ENCODE measurements around the gene ABHD17A.
A peak's percentile ranks its signal among the peaks of the same experiment; 100 is the strongest.
"Not testable (repeated sequence)": the region's sequence is repeated elsewhere in the genome, so short reads cannot be mapped to it uniquely, and the experiment has no call there.

The ABHD17A gene

DNA sequence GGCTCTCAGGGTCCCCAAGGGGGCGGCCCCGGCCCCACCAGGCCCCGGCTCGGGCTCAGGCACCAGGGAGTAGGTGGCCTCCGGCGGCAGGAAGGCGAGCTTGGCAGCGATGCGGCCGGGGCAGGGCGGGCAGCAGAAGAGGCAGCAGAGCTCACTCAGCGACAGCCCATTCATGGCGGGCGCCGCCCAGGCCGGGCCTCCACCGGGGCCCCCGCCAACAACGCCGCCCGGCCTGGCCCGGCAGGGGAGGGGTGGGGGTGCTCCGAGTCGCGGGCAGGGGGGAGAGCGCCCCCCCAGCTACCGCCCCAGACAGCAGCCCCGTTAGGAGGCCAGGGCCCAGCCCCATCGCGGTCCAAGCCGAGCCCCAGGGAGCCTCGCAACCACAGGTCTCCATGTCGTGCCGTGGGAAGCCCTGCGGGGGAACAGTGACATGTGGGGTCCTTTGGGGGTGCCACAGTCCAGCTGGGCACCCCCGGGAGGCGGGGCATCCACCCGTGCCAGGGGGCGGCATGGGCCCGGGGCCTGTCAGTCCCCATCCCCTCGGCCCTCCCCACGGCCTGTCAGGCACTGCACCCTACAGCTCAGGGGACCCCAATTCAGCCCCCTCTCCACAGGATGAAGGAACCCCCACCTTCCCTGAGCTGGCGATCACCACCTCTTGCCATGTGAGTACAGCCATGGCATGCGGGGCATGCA lies 3.8 kb downstream of the ABHD17A start:
- peak in 6 of 58 donors; percentile 28 to 71 (median 42) for DNase-seq

DNA sequence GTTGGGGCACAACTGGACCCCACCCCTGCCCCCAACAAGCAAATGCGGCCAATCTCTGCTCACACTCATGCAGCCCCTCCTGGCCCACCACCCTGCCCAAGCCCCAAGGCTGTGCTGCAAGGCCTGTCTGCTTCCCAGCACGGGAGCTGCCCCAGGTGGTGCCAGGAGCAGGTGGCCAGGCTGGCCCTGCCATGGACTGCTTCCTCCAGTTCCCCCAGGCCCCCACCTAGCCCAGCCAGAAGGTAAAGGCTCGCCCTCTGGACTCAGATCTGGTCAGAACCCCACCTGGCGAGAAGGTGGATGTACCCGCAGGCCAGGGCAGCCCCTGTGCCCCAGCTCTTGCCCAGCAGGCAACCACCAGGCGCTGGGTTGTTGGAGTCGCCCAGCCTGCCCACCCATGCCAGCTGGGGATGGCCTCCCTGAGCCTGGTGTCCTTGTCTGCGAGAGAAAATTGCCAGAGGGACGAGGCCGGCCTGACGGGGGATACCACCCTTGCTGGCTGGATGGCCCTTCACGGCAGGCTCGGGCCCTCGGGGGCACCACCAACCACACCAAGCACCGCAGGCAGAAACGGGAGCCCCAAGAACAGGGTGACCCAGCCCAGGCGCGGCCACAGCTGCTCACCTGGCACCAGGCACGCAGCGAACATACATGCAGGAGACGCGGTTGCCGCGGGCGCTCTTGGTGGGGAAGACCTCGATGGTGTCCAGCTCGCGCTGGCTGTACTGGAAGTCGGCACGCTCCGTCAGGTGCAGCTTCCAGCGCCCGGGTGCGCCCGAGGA lies 4.5 kb downstream of the ABHD17A start:
- no peak for DNase-seq

DNA sequence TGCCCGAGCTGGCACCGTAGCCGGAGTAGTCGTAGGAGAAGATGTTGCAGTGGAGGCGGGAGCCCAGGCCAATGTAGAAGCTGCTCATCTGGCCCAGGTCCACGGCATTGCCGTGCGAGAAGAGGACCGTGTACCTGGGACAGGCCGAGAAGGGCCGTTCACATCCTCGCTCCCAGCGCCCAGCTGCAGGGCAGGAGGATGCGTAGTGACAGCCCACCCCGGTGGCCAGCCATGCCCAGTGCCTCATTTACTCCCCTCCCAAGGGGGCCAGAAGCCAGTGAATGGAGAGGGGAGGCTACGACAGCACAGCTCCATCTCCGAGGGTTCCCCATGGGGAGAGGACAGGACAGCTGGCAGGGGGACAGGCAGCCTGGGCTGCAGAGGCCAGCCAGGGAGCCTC lies 5.3 kb downstream of the ABHD17A start:
- not testable (repeated sequence) for DNase-seq

DNA sequence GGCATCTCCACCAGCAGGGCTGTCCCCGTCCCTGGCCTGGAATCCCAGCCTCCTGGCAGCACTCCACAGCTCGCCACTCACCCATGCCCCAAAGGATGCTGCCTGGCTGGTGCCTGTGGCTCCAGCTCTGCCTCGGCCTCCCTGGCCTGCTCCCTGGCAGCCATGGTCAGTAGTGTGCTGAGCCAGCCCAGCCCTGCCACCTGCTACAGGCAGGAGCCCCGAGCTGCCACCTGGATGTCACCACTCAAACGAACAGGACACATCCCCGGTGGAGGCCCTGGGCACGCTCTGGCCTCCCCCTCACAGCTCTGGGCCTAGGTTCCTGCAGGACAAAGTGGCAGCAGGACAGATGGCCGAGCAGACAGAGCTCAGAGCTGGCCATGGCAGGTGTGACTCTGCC lies 6.7 kb downstream of the ABHD17A start:
- DNase-seq, result not testable (repeated sequence)

DNA sequence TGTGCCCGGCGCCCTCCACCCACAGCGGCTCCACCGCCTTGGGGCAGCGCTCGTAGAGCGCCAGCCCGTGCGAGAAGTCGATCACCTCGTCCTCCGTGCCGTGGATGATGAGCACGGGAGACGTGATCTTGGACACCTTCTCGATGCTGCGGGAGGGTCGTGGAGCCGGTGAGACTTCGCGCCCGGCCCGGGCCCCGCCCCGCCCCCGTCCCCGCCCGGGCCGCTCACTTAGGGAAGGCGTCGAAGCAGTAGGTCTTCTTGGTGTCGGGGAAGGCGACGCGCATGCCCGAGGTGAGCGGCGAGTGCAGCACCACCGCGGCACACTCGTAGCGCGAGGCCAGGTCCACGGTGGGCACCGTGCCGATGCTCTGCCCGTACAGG lies 8.0 kb downstream of the ABHD17A start:
- DNase-seq, result not testable (repeated sequence)

DNA sequence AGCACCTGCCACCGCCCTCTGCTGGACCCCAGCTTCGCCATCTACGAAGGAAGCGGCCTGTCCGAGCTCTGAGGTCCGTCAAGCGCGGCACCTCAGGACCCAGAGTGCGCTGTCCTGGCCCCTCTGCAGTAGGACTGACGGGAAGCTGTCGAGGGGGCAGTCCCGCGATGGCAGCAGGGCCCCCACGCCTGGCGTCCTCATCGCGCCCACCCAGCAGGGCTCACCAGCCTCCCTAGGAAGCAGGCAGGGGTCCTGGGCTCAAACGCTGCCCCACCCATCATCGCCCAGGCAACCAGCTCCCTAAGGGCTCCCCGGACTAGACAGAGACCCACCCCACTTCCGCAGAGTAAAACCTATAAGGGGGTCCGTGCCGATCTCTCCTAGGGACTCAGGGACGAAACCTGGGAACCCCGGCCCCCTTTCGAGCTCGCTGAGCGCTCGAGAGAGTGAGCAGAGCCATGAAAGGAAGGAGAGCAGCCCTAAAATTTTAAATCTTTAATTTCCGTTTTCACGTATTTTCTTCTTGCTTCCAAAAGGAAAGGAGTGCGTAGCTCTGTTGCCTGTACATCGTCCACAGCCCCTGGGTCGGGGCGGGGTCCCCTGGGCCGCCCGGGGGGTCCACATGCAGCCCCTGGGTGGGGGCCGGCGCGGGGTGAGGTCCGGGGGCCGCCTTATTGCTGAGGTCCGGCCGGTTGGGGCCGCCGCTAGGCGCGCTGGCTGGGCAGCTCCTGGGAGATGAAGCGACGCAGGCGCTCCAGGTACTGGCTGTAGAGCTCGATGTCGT lies 8.6 kb downstream of the ABHD17A start:
- not testable (repeated sequence) for DNase-seq

DNA sequence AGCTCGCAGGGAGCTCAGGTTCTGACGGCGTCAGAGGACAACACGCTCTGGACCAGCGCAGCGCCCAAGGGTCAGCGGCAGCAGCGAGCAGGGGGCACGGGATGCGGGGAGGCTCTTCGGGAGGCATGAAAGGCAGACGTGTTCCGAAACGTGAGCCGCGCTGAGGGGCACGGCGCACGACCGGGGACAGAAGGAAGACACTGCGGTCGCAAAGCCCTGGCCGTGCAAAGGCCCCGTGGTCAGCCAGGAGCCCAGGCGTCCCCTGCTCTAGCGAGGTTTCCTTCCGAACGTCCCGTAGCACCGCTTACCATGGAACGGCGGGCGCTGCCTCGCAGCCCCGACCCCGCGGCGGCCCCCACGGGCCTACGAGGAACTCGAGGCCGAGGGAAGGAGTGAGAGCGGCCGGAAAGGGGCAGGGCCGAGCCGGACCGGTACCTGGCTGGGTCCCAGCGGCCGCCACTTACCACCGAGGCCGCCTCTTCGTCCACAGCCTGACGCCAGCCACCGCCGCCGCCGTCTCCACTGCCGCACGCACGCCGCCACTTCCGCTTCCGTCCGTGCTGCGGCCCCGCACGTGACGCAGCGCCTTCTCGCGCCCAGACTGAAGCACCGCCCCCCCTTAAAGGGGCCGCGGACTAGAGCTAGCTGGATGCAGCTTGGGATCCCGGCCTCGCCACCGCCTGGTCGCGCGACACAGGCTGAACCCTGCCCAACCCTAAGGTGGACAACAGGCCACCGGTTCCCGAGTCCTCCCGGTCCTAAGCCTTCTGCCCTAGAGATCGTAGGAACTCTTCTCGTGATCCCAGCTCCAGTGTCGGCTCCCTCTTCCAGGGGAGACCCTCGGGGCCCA lies 9.4 kb downstream of the ABHD17A start:
- DNase-seq, result peak; percentile 61 to 94 (median 88)

DNA sequence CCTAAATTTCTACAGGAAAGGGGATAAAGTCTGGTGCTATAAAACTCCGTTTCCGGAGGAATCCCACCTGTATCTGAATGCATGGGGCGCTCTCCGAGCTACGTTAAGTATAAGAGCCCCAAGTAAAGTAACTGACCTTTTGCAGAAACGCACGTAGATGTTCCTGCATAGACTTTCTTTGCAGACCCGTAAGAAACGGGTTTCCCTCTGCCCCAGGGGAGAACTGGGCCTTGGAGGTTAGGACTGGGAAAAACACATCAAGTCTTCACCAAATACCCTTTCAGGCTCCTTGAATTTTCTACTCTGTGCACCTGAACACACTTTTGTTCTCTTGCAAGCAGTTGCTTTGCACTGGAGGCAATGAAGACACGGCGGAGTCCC lies 10.0 kb downstream of the ABHD17A start:
- not testable (repeated sequence) for DNase-seq

DNA sequence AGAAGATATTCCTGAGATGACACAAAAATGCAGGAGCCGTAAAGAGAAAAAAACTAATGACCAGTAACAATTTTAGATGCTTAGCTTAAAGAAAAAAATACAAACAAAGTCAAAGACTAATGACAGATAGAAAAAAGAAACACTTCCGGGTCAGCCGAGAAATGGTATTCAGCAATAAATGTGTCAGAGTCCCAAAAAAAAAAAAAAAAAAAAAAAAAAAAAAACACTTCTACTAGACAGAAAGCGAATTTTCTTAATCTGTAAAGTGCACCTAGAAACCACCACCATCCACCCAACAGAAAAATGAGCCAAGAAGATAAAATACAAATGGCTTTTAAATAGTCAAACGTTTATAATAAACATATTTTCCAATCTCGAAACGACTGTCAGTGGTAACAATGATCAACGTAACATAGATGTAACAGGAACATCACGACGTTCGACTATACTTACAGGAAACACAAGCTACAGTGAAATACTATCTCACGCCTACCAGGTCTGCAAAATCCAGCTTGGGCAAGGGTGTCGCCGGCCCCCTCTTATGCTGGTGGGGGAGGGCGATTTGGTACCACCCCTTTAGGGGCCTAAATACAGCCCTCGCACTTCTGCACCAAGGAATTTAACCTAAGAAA lies 10.6 kb downstream of the ABHD17A start:
- no peak for DNase-seq

DNA sequence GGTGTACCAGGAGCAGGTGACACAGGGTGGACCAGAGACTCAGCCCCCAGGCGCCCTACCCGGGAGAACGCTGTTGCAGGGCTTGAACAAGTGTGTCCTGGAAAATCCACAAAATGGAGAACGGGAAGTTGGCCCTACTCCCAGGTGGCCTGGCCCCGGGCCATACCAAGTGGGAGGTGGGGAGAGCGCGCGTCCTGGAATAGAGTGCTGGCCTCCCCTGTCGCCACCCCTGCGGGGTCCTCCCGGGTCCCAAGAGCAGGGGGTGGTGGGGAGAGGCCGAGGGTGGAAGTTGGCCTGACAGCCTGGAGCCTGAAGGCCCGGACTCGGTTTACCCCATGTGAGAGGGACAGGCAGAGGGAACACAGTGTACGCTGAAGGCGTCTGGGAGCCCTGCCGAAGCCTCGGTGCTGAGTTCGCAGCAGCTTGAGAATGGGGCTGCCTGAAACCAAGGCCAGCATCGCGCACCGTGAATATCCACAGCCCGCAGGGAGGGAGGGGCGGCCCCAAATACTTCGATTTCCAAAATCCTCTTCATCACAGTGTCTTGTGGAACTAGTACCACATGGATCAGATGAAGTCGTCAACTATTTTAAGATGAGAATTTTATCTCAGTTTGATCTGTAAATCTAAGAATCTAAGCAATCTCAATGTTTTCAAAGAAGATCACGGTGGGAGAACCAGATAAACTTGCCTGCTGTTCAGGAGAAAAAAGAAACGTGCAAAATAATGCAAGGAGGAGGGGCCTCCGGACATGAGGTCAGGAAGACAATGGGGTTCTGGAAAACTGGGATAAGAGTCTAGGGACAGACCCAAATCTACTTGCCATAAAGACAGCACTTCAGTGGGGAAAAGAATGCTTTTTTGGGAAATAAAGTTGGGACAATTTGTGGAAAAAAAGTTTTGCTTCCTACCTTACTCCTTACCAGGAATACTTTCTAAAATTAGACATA lies 11.5 kb downstream of the ABHD17A start:
- peak in 47 of 58 donors; percentile 22 to 82 (median 63) for DNase-seq

DNA sequence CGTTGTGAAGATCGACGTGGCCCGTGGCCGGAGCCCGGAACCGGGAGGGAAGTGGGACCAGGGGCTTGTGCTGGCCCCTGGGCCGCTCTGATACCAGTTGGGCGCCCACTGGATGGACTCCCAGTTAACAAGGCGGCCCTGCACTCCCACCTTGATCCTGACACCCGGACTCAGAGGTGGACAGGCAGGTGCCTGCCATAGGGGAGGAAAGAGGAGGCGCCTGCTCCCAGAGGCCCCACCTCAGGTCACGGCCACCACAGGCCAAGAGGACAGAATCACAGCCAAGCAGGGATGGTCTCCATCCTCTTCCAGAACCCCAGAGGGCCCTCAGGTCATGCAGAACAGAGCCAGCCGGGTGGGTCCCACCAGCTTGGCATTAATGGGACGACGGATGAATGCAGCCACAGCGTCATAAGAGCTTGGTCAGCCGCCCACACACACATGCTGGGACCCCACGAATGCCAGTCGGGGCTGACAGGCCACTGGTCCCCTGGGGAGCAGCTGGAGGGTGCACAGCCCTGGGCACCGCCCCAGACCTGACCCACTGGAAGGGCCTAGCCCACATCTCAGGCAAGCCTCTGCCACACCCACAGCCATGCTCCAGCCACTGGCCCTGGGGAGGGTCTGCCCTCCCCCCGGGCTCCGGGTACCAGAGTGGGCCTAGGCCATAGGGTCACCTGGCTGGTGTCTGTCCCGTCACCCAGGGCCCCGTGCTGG lies 12.3 kb downstream of the ABHD17A start:
- DNase-seq, result peak in 1 of 58 donors; percentile 78

DNA sequence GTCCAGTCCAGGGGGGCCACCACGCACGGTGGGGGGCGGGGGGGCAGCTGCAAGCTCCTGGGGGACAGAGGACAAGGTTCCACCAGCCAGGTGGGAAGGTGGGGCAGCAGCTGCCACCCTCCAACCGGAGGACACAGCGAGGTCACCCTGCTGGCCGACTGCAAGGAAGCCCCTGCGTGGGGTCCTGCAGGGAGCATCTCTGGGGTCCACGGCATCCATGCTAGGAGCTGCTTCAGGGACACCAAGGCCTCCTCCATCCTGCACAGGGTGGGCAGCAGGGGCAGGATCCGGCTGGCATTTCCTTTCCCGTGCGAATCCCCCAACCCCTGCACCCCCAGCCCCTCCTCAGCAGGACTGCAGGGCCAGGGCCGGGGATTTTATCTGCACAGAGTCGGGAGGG lies 13.7 kb downstream of the ABHD17A start:
- no peak for DNase-seq

DNA sequence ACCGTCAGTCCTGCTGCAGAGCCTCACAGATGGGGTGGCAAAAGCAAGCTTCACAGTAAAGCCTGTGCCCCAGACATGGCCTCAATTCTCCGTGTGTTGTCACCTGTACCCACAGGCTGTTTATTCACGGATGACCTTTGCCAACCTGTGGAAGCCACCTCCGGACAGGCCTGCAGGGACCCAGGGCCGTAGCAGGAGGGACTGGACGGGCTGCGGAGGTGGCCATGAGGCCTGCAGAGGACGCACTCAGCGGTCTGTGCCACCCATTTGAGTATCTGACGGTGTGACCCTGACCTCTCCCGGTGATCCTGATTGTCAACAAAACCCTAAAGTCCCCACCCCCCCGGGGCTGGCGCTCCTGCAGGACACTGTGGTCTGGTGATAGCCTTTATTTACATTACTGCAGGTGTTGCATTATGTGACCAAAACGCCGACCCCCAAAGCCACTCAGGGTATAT lies 14.1 kb downstream of the ABHD17A start:
- no peak for DNase-seq

DNA sequence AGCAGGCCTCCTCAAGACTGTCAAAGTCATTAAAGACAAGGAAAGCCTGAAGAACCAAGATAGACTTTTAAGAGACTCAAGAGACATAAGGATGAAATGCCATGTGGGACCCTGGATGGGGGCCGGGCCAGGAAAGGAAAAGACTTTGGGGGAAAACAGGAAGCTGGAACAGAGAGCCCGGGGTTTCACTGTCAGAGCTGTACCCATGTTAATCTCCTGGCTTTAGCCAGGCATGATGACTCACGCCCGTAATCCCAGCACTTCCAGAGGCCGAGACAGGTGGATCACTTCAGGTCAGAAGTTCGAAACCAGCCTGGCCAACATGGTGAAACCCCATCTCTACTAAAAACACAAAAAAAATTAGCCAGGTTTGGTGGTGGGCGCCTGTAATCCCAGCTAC lies 16.3 kb downstream of the ABHD17A start:
- DNase-seq, result no peak

DNA sequence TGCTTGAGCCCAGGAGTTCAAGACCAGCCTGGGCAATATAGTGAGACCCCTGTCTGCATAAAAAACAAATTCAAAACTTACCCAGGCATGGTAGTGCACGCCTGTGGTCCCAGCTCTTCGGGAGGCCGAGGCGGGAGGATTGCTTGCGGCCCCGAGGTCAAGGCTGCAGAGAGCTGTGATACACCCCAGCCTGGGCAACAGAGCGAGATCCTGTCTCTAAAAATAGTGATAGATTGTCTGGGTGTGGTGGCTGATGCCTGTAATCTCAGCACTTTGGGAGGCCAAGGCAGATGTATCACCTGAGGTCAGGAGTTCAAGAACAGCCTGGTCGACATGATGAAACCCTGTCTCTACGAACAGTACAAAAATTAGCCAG lies 18.0 kb downstream of the ABHD17A start:
- no peak for DNase-seq

DNA sequence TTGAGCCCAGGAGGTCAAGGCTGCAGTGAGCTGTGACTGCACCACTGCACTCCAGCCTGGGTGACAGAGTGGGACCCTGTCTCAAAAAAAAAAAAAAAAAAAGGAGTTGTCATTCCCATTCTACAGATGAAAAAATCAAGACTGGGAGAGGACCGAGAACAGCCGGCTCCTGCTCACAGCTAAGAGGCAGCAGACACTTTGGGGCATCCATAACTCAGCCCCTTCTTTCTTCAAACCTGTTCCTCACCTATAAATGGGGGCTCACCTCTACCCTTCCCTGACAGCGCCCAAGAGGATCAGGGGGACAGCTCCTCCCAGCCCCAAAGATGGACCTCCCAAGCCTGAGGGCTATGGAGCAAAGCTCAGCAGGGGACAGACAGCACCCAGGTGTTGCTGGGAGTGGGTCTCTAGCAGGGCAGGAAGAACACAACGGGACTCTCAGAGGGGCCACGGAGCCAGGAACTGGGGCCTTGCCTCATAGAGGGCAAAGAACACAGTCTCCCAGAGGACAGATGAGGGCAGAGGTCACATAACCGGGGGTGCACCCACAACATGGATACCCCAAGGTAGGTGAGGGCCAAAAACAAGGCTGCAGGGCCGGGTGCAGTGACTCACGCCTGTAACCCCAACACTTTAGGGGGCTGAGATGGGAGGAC lies 18.5 kb downstream of the ABHD17A start:
- DNase-seq, result no peak

DNA sequence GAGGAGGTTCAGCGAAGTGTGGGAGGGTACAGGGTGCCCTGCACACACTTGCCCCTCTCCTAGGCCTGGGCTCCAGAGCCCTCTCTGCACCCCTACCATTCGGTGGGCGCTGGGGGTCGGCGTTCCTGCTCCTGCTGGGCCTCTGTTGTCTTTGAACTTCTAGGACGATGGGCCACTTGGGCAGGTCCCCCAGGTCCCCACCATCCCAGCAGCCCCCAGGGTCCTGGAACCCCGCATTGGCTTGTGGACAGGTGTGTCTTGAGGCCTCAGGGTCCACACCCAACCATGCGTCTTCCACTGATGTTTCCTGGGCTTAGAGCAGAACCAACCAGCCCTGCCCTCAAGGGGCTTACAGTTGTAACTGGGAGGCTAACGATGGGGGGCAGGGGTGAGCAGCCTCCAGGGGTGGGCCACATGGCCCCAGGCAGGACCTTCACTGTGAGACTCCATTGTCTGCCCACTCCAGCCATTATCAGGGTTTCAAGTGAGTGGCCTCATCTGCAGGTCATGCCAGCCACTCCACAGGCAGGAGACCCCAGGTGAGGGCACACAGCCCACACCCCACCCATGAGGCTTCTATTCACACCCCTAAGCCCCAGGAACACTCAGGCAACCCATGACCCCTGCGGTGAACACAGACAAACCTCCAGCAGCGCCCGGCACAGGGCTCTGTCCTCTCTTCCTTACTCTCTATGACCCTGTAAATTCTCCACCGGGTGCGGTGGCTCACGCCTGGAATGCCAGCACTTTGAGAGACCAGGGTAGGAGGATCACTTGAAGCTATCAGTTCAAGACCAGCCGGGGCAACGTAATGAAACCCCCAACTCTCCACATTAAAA lies 19.9 kb downstream of the ABHD17A start:
- DNase-seq, result no peak

All from anterior cingulate cortex (tissue), 58 donors.